Endometrial microvascular endothelial cells (primary cell): ENCODE results near the gene RXRA. TPM values are rescaled to one million over a fixed set of nuclear protein-coding genes. Genes with fewer than 3 reads are reported as not detected.

Source experiments
- in situ Hi-C: cut with HindIII; loops from 2 replicates; pipeline ENCODE4 v1.10.0; 2017; ENCODE audit warnings: low sequenced_read_pairs, low pct_unique_long_range_greater_than_20kb; ENCODE audit errors: inconsistent ontology term
- total RNA-seq: library from RNA; depleted of rRNA; stranded (reverse); fragments of >200 nt; gene quantifications from one replicate; pipeline ENCODE4 v1.2.3, GENCODE V29; 2015; ENCODE audit errors: inconsistent ontology term

Gene RXRA
- total RNA-seq: 14.8 TPM

DNA sequence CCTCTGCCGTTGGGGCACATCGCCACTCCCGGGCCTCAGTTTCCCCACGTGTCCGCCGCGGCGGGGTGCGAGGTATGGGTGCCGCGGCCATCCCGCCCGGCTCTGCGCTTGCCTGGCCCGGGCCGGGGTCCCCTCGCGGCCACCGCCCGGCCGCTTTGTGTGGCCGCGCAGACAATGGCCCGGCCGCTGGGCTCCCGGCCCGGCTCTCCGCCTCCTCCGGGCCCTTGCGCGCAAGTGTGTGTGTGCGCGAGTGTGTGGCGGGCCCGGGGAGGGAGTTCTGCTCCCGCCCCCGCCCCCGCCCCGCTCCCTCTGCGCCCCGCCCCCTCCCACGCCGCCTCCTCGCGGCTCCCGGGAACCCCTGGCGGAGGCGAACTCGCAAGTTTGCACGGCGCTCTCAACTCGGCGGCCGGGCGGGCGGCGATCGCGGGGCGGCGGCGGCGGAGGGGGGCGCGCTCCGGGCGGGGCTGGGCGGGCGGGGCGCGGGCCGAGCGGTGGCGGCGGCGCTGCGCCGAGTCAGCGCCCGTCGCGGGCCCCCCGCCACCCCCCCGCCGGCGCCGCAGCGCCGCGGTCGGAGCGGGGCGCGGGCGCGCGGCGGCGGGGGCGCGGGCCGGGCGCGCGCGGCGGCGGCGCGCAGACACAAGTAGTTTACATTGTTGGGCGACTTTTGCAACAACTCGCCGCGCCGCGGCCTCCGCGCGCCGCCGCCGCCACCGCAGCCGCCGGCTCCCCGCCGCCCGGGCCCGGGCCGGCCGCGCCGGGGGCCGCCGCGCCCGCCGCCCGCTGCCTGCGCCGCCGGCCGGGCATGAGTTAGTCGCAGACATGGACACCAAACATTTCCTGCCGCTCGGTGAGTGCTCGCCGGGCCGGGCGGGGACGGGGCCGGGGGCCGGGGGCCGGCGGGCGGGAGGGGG is at the start of gene RXRA:
RXRA (plus strand) TSS at position 643 of the 911 bp plus-strand sequence; CDS start at position 820, 177 bp downstream.
- in situ Hi-C loops: no loop called here

GRCh38 chr9:134278286-134278685 is 48.0 kb upstream of the RXRA start:
- in situ Hi-C loops: no loop called here

- in situ Hi-C loops: no loop called here
Measured at GRCh38 chr9:134278974-134279640, 47.1 kb upstream of the RXRA start.

GRCh38 chr9:134282138-134282650 is 44.1 kb upstream of the RXRA start:
- in situ Hi-C loops: no loop called here

DNA sequence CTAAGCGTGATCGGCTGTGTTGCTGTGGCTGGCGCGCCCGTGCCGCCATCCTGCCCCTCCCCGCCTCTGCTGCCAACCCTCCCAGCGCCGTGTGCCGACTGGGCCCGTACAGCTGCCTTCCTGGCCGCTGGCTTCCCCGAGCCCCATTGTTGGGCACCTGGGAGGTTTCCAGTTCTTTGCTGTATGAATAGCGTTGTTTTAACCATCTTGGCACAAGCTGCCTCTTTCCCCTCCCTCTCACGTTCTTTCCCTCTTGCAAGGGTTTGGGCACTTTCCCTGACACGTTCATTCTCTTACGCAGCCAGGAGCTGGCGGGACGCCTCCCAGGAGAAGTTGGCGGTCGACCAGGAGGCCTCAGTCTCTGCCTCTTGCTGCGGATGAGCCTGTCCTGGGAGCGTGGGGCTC is 43.1 kb upstream of the RXRA start:
- in situ Hi-C loops: no loop called here

DNA sequence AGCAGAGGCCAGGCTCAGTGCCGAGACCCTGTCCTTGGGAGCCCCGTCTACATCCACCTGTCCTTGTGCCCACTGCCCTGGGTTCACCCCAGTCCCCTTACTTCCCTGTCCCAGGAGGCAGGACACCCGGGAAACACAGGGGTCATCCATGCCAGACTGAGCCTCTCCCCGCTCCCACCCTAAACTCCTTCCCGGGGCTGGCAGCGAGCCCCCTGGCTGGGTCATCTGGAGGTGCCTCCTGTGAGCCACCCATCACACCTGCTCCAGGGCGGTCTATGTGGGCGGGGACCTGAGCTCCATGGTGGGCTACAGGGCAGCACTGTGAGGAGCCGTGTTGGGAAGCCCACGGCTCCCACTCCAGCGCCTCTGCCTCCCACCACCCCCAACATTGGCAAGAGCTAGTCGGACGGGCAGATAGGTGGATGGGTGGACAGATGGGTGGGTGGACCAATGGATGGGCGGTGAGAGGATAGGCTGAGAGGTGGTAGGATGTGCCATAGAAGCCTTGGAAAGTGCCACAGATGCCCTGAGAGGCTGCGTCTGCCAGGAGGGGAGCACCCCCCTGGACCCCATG is 42.5 kb upstream of the RXRA start:
- in situ Hi-C loops: no loop called here

- in situ Hi-C loops: no loop called here
Measured at GRCh38 chr9:134284273-134284672, 42.0 kb upstream of the RXRA start.

DNA sequence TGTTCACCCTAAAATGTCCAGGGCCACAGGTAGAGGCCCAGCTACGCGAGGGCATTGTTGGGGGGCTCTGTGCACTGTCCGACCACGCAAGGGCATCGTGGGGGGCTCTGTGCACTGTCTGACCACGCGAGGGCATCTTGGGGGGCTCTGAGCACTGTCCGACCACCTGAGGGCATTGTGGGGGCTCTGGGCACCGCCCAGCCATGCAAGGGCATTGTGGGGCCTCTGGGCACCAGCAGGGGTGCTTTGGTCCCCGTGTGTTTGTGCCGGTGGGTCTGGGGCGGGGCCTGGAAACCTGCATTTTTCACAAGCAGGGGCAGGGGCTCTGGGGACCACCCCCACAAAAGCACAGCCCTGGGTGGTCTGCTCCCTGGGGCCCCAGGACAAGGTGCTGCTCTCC is 41.5 kb upstream of the RXRA start:
- in situ Hi-C loops: no loop called here

DNA sequence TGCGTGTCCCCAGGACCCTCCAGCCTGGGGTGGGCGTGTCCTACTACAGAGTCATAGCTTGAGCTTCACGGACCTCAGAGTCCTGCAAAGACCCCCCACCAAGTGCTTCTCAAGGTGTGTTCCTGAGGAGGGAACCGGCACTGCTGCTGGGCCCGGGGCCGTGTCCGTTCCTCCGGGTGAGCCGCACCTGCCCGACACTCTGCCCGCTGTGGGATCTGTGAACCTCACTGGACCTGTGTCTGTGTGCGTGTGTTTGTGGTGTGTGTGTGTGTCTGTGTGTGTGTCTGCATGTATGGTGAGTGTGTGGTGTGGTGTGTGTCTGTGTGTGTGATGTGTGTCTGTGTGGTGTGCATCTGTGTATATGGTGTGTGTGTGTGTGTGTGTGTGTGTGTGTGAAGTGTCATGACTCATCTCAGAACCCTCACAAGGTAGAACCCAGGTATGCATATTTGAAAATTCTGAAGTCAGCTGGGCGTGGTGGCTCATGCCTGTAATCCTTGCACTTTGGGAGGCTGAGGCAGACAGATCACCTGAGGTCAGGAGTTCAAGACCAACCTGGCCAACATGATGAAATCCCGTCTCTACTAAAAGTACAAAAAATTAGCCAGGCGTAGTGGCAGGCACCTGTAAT is 40.9 kb upstream of the RXRA start:
- in situ Hi-C loops: no loop called here

DNA sequence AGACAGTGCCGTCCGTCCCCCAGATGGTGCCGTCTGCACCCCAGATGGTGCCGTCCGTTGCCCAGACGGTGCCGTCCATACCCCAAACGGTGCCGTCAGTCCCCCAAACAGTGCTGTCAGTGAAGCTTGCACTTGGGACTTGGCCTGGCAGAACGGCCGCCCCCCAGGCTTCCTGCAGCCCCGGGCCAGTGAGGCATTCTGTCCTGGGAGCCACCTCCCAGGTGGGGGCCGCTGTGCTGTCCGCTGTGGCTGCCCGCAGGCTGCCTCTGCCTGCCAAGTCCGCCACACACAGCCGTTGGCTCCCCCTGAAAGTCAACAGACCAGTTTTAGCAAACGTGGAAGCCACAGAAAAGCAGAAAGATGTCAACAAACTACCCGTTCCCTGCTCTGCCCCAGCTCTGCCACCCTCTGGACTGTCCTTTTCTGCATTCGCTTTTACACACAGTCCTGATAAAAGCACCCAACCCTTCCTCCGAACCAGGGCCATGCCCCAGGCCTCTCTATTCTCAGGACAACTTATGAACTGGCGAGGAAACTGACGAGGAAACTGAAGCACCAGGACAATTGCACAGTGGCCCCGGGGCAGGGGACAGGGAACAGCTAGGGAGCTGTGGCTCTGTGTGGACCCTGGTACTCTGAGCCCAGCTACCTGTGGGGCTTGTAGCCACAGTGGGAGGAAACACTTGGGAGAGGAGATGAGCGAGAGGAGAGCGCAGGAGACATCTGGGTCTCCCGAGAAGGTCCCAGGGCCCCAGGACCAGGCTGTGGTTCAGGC is 39.6 kb upstream of the RXRA start:
- in situ Hi-C loops: no loop called here

DNA sequence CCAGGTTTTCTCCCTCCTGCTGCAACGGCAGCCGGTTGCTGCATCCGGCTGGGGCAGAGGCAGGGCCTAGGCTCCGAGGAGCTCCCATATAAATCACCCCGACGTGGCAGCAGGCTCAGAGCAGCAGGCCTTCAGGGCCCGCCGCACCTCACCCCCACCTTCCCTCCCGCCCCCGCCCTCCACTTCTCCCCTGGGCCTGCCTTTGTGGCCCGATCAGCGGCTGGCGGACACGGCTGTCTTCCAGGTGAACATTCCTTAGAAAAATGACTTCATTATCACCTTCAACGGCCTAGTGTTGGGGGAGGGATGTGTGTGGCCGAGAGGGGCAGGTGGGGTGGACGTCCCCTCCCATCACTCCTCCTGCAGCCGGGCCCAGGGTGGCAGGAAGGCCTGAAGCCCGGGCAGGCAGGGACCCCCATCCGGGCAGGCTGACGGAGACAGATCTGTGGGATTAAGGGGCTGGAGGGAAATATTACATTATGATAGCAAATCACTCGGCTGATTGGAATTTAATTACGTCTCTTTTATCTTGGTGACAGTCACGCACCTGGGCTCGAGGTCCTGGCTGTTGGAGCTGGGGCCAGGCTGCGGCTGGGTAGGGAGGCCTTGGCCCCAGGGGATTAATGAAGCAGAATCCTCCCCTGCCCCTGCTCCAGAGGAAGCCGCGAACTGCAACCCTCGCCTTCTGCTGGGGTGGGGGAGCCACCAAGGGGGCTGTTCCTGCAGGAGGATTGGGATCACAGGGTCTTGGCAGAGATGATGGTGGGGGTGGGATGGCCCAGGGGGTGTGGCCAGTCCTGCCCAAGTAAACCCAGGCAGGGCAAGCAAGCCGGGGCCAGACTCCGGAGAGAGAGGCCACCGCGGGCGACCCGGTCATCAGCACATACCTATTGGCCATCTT is 38.4 kb upstream of the RXRA start:
- in situ Hi-C loops: no loop called here

DNA sequence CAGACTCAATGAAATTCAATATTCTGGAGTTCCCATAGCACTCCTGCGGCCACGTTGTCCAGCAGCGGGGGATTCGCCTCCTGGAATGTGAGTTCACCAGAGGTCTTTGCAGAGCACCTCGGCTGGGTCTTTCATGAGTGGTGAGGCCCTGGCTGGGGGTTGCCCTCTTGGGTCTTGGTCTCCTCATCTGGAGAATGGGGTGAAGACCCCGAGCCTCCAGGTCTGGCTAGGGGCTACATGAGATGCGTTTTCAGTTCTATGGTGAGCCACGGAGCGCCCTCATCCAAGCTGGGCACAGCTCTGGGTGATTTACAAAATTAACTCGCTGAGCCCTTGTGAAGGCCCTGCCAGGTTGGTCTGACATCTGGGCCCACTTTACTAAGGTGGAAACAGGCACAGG is 37.5 kb upstream of the RXRA start:
- in situ Hi-C loops: no loop called here

DNA sequence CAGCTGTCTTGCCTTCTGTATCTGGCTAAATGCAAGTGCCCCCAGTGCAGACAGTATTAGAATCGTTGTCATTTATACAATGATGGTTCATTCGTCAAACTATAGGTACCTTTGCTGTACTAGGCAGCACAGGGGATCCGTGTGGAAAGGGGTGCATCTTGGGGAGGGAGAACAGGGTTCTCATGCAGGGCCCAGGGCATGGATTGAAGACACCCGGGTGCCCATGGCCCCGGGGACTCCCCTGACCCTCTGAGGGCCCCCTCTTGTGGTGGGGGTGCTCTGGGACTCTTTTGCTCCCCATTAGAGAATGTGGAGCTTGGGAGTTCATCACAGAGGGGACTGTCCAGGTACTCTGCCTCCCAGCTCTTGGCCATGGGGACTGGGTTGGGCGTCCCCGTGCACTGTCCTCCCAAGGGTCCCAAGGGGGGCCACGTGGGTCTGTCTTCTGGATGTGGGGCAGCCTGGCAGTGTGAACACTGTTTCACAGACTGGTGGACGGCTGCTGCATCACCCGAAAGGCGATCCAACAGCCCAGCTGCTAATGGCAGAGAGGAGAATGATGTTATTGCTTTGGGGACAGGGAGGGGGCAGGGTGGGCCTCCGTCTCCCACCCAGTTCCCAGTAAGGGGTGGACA is 36.9 kb upstream of the RXRA start:
- in situ Hi-C loops: no loop called here

- in situ Hi-C loops: no loop called here
Measured at GRCh38 chr9:134290603-134291451, 35.4 kb upstream of the RXRA start.

GRCh38 chr9:134291452-134291881 is 34.8 kb upstream of the RXRA start:
- in situ Hi-C loops: no loop called here
